GM12865 (cell line): ENCODE data around the gene RCN1.

Source experiments
- DNase-seq: peaks from one replicate; pipeline ENCODE4 v3.0.0; 2010; ENCODE audit warnings: low read depth
- H3K4me3 ChIP-seq: 2 replicates; pipeline ENCODE4 v1.5.1; 2011; ENCODE audit warnings: mild to moderate bottlenecking, low read depth, low read length, control low read depth
- CTCF ChIP-seq: IDR thresholded peaks from 2 replicates; pipeline ENCODE4 v1.5.1; 2011; ENCODE audit warnings: low read length, control low read depth, low read depth, inconsistent platforms; ENCODE audit not compliant: insufficient read depth; ENCODE audit errors: missing control alignments

The RCN1 gene

GRCh38 chr11:32109592-32109991 is 18.7 kb downstream of the RCN1 start:
- no peak for DNase-seq
- TF ChIP-seq CTCF, result no peak
- no peak overlapping the region for H3K4me3 ChIP-seq

- no peak for TF ChIP-seq CTCF
- DNase-seq, result no peak
- no peak overlapping the region for H3K4me3 ChIP-seq
Measured at GRCh38 chr11:32110795-32111194, 19.9 kb downstream of the RCN1 start.

- no peak for TF ChIP-seq CTCF
- H3K4me3 ChIP-seq, result no peak overlapping the region
- no peak for DNase-seq
Measured at GRCh38 chr11:32113200-32113919, 22.5 kb downstream of the RCN1 start.

- TF ChIP-seq CTCF, result no peak
Measured at GRCh38 chr11:32113920-32114203, 23.0 kb downstream of the RCN1 start.

GRCh38 chr11:32115446-32115845 is 24.6 kb downstream of the RCN1 start:
- H3K4me3 ChIP-seq, result no peak overlapping the region
- DNase-seq, result no peak
- TF ChIP-seq CTCF, result no peak

More at GRCh38 chr11:32113920-32114203, 23.0 kb downstream of the RCN1 start:
- DNase-seq, result no peak
- no peak overlapping the region for H3K4me3 ChIP-seq

- no peak for TF ChIP-seq CTCF
- no peak for DNase-seq
- H3K4me3 ChIP-seq, result no peak overlapping the region
Measured at GRCh38 chr11:32116668-32117067, 25.8 kb downstream of the RCN1 start.
